ENCODE results near the gene ARHGEF17.

GRCh38 chr11:73355109-73355508 is 47.0 kb downstream of the ARHGEF17 start:
- TF ChIP-seq CSRNP3 (CRISPR knock-in tag; IDR thresholded peaks at IDR 0.05) (no peak), ARNTL (CRISPR knock-in tag; IDR thresholded peaks at IDR 0.05; ENCODE audit: borderline replicate concordance, low read depth) (no peak), RARB (CRISPR knock-in tag; IDR thresholded peaks at IDR 0.05) (no peak), ISL1 (CRISPR knock-in tag; IDR thresholded peaks at IDR 0.05) (no peak)

Measured in SK-N-SH treated with all-trans-retinoic acid at 6 μM for 48 hours (cell line).